ENCODE measurements around the gene MBNL3.

Gene MBNL3

GRCh38 chrX:132488819-132489577, at the start of gene MBNL3:
TSS of gene MBNL3 (minus strand) at chrX:132489038. CDS start at chrX:132439611, 49,427 bp downstream.
- peak; percentile 50 for DNase-seq

- DNase-seq = no peak
These were observed 44.6 kb upstream of the MBNL3 start for GRCh38 chrX:132533409-132533808.

- DNase-seq = no peak
These were observed 44.1 kb upstream of the MBNL3 start for GRCh38 chrX:132532913-132533312.

GRCh38 chrX:132532097-132532496, 43.3 kb upstream of the MBNL3 start:
- no peak for DNase-seq

- DNase-seq = no peak
These were observed 32.0 kb upstream of the MBNL3 start for GRCh38 chrX:132520792-132521191.

- DNase-seq = no peak
These were observed 31.4 kb upstream of the MBNL3 start for GRCh38 chrX:132520213-132520612.

GRCh38 chrX:132518401-132518800, 29.6 kb upstream of the MBNL3 start:
- DNase-seq = no peak

GRCh38 chrX:132508834-132509233, 20.0 kb upstream of the MBNL3 start:
- DNase-seq = no peak

- DNase-seq = no peak
These were observed 16.3 kb upstream of the MBNL3 start for GRCh38 chrX:132505116-132505515.

- DNase-seq = no peak
These were observed 15.6 kb upstream of the MBNL3 start for GRCh38 chrX:132504417-132504816.

GRCh38 chrX:132501606-132502005, 12.8 kb upstream of the MBNL3 start:
- DNase-seq = no peak

- no peak for DNase-seq
These were observed 8.6 kb upstream of the MBNL3 start for GRCh38 chrX:132497432-132497831.

GRCh38 chrX:132493095-132493494, 4.3 kb upstream of the MBNL3 start:
- DNase-seq = no peak

GRCh38 chrX:132491191-132491590, 2.4 kb upstream of the MBNL3 start:
- peak; percentile 56 for DNase-seq

GRCh38 chrX:132489578-132490419, 961 bp upstream of the MBNL3 start:
- no peak for DNase-seq

GRCh38 chrX:132488180-132488705, 595 bp downstream of the MBNL3 start:
- DNase-seq = peak; percentile 45

GRCh38 chrX:132486599-132487178, 2.1 kb downstream of the MBNL3 start:
- no peak for DNase-seq

- DNase-seq = no peak
These were observed 4.9 kb downstream of the MBNL3 start for GRCh38 chrX:132483951-132484350.

GRCh38 chrX:132483488-132483887, 5.3 kb downstream of the MBNL3 start:
- DNase-seq = no peak

- no peak for DNase-seq
These were observed 6.2 kb downstream of the MBNL3 start for GRCh38 chrX:132482632-132483031.

- no peak for DNase-seq
These were observed 7.4 kb downstream of the MBNL3 start for GRCh38 chrX:132481449-132481848.

- DNase-seq = peak; percentile 29
These were observed 8.1 kb downstream of the MBNL3 start for GRCh38 chrX:132480581-132481203.

All from GDM1 (cell line).